GM19238 (cell line): ENCODE data around the gene NTN3.
"Not testable (repeated sequence)": the region's sequence is repeated elsewhere in the genome, so short reads cannot be mapped to it uniquely, and the experiment has no call there.

Experiments used
- DNase-seq: peaks from one replicate; pipeline ENCODE4 v3.0.0; 2011; ENCODE audit warnings: low spot score; ENCODE audit not compliant: insufficient read length

NTN3 gene

GRCh38 chr16:2478279-2478678 is 7.2 kb downstream of the NTN3 start:
- no peak for DNase-seq

- DNase-seq, result not testable (repeated sequence)
These were observed 8.9 kb downstream of the NTN3 start for GRCh38 chr16:2479996-2480395.

GRCh38 chr16:2480948-2481347 is 9.9 kb downstream of the NTN3 start:
- no peak for DNase-seq

GRCh38 chr16:2481676-2482075 is 10.6 kb downstream of the NTN3 start:
- DNase-seq, result no peak

- no peak for DNase-seq
These were observed 11.2 kb downstream of the NTN3 start for GRCh38 chr16:2482249-2482648.

GRCh38 chr16:2482708-2483534 is 11.8 kb downstream of the NTN3 start:
- no peak for DNase-seq

GRCh38 chr16:2483939-2484897 is 13.1 kb downstream of the NTN3 start:
- no peak for DNase-seq

- DNase-seq, result no peak
These were observed 13.9 kb downstream of the NTN3 start for GRCh38 chr16:2484898-2485508.

- no peak for DNase-seq
These were observed 14.9 kb downstream of the NTN3 start for GRCh38 chr16:2485811-2486507.

- DNase-seq, result peak; percentile 91
These were observed 15.8 kb downstream of the NTN3 start for GRCh38 chr16:2486645-2487516.

- no peak for DNase-seq
These were observed 16.4 kb downstream of the NTN3 start for GRCh38 chr16:2487517-2487842.

- DNase-seq, result no peak
These were observed 16.9 kb downstream of the NTN3 start for GRCh38 chr16:2487903-2488531.

GRCh38 chr16:2489581-2489980 is 18.5 kb downstream of the NTN3 start:
- no peak for DNase-seq

- no peak for DNase-seq
These were observed 19.4 kb downstream of the NTN3 start for GRCh38 chr16:2490190-2491105.

GRCh38 chr16:2492292-2492691 is 21.2 kb downstream of the NTN3 start:
- no peak for DNase-seq

GRCh38 chr16:2493605-2494004 is 22.5 kb downstream of the NTN3 start:
- no peak for DNase-seq

GRCh38 chr16:2494616-2495015 is 23.5 kb downstream of the NTN3 start:
- DNase-seq, result no peak

GRCh38 chr16:2495041-2495440 is 23.9 kb downstream of the NTN3 start:
- no peak for DNase-seq
